ENCODE measurements around the gene CDCA4.
"Not testable (repeated sequence)": the region's sequence is repeated elsewhere in the genome, so short reads cannot be mapped to it uniquely, and the experiment has no call there.

DNA sequence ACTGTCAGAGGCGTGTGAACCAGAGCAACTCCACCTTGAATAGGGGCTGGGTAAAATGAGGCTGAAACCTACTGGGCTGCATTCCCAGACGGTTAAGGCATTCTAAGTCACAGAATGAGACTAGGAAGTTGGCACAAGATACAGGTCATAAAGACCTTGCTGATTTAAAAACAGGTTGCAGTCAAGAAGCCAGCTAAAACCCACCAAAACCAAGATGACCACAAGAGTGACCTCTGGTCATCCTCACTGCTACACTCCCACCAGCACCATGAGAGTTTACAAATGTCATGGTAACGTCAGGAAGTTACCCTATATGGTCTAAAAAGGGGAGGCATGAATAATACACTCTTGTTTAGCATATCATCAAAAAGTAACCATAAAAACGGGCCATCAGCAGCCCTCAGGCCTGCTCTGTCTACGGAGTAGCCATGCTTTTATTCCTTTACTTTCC, 11.6 kb upstream of the CDCA4 start:
- TF ChIP-seq, protein P1, sequence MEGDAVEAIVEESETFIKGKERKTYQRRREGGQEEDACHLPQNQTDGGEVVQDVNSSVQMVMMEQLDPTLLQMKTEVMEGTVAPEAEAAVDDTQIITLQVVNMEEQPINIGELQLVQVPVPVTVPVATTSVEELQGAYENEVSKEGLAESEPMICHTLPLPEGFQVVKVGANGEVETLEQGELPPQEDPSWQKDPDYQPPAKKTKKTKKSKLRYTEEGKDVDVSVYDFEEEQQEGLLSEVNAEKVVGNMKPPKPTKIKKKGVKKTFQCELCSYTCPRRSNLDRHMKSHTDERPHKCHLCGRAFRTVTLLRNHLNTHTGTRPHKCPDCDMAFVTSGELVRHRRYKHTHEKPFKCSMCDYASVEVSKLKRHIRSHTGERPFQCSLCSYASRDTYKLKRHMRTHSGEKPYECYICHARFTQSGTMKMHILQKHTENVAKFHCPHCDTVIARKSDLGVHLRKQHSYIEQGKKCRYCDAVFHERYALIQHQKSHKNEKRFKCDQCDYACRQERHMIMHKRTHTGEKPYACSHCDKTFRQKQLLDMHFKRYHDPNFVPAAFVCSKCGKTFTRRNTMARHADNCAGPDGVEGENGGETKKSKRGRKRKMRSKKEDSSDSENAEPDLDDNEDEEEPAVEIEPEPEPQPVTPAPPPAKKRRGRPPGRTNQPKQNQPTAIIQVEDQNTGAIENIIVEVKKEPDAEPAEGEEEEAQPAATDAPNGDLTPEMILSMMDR (IDR thresholded peaks at IDR 0.05) = not testable (repeated sequence)
- TF ChIP-seq POLR2A (IDR thresholded peaks at IDR 0.05) = not testable (repeated sequence)
- TF ChIP-seq POLR2AphosphoS5 (IDR thresholded peaks at IDR 0.05; ENCODE audit: insufficient read depth in 1 of 2, low read depth in 1 of 2) = peak in 1 of 2 donors; percentile 24

Data from vagina (tissue), 2 donors.